Stimulated activated CD4-positive, alpha-beta T cell treated with anti-CD3 and anti-CD28 coated beads, TNF-alpha, amount 100 ng/mL, for 24 hours (primary cell): Measurements from ENCODE around the gene RNF5.

ENCODE experiments used
- DNase-seq, 3 experiments: peaks; one replicate each; pipeline ENCODE4 v3.0.0-alpha.2; 2020; ENCODE audit warnings: low read depth in 3 of 3

Gene RNF5

DNA sequence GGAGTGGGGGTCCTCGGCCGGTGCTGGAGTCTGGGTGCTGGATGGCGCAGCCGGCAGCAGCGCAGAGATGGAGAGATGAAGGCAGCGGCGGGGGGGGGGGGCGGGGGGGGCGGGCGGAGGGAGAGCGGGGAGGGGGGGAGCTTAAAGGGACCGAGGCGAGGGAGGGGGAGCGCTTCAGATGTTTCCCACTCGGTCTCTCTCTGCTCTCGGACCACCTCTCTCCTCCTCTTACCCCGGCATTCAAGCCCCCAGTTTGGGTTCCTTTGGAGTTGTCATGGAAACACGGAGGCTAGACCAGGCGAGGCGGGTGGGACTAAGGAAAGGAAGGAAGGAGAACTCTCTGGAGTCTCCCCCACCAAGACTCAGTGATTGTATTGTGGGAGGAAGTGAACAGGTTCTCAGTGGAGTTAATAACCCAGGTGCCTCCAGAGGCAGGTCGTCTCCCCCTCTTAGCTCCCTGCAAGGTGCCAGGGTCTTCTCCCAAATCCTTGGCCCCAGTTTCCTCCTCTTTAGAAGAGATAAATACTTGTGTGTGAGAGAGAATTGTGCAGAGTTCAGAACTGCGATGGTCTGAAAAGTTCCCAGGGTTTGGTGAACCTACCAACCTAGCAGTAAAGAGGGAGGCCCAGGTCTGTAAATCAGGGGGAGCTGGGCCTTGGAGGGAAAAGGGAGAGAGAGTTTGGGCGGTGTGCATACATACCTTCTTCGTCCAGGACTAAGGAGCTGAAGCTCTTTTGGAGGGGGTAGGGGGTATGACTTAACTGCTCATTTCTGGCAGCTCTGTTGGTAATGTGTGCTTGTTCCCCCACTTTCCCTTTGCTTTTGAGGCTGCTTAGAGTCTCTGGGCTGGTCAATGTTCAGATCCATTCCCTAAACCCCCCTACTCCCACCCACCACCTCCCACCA is 26.1 kb upstream of the RNF5 start, which contains the start of gene PRRT1:
Gene PRRT1, minus strand, starts transcription at position 77 of the 906 bp plus-strand sequence. CDS start 112 bp downstream, outside the sequence.
- no peak for DNase-seq

DNA sequence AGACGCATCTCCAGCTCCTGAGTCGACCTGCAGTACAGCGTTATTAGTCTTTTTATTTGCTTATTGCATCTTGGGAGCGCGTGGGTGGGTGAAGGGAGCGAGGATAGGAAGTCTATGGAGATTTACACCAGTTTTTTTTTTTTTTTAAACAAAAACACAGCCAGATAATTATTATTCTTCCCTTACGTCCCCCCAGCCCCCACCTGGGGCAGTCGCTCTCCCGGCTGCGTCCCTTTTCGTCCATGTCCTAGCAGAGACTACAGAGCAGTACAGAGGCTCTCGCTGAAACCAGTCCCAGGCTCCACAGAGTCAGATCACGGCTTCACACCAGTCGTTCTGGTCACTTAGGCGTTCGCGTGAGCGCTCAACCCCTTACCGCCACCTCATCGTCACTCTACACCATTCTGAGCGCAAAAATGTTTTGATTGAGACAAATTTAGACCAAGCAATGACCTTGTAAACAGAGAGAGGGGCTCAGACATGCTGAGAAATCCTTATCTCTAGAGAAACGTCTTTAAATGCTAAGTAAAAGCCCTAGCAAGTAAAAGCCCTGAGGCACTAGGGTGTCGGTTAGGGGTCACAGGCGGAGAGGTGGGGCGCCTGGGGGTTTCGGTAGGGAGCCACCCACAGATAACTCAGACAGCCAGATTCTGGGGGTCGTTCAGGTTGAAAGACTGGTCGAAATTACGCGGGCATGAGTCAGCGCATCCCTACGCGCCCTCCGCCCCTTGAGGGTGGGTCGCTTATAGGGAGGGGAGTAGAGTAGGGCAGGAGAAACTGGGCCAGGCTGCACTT is 25.2 kb upstream of the RNF5 start:
- no peak for DNase-seq

DNA sequence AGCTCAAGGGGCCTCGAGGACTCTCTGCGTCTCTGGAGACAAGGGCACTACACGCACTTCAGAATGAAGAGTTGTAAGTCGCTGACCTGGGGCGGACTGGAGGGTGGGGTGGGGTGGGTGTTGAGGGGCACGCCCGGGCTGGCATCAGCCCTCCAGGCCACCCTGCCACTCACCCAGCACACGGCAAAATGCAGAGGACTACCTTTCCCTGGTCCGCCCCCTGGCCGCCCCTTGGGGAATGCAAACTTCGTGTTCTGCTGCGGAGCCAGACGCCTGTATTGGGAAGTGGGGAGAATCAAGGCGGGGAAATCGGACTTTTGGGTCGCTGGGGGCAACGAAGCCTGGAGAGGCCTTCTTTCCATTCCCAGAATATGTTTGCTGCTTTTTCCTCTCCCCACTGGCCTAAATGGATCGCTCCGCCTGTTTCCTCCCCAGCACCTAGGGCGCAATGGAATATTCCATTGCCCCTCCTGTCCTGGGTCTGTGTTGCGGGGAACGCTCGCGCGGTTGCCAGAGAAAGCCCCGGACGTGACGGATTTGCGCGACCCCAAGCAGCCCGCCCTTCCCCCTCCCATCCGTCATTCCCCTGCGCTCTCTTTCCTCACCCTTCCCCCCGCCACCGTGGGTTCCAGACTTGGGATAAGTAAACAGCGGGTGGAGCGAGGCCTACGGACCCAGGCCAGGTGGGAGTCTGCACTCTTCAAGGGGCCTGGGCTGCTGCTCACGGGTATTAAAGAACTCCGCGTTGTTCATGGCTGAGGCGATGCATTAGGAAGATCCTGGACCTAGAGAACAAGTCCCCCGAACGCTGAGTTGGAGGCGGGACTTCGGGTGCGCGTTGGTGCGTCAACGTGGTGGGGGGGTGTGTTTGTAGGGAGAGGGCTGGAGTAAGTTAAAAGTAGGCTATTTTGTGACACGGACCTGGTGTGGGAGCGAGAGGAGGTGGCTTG is 24.4 kb upstream of the RNF5 start, which contains the start of gene PPT2:
Gene PPT2, plus strand, starts transcription at position 578 of the 950 bp plus-strand sequence. CDS start 454 bp downstream, outside the sequence.
- DNase-seq: peak; percentile 43 to 81 (median 60)

DNA sequence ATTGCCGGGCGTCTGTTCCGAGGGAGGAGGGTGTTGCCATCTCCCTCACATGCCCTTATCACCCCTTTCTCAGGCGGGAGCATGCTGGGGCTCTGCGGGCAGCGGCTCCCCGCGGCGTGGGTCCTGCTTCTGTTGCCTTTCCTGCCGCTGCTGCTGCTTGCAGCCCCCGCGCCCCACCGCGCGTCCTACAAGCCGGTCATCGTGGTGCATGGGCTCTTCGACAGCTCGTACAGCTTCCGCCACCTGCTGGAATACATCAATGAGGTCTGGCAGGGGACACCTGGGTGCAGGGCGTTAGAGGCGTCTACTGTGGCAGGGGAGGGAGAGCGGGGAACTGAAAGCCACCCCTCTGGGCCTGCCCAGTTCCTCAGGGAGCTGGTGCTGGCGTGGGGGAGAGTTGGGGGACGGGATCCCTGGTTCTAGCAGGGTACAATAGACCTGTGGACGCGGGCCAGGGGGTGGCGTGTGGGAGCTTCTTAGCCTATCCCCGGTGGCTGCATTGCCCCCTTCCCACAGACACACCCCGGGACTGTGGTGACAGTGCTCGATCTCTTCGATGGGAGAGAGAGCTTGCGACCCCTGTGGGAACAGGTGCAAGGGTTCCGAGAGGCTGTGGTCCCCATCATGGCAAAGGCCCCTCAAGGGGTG is 23.6 kb upstream of the RNF5 start:
- peak in 2 of 3 experiments; percentile 28 to 60 for DNase-seq

DNA sequence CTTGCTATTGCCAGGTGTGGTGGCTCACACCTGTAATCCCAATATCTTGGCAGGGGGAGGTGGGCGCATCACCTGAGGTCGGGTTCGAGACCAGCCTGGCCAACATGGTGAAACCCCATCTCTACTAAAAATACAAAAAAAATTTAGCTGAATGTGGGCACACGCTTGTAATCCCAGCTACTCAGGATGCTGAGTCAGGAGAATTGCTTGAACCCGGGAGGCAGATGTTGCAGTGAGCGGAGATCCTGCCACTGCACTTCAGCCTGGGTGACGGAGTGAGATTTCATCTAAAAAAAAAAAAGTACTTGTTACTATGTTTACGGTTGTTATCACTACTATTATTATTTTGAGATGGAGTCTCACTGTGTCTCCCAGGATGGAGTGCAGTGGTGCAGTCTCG is 21.3 kb upstream of the RNF5 start:
- no peak for DNase-seq

DNA sequence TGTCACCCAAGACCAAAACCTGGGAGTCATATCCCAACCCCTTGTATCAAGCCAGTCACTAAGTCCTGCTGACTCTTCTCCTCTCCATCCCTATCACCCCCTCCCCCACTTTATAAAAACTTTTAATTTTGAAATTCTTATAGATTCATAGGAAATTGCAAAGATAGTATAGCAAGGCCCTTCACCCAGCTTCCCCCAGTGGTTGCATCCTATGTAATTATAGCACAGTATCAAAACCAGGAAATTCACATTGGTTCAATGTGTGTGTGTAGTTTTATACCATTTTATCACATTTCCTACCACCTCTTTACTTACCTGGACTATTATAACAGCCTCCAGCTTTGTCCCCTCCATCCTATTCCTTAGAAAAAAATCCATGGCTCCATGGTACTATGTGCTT is 20.2 kb upstream of the RNF5 start:
- DNase-seq: no peak

DNA sequence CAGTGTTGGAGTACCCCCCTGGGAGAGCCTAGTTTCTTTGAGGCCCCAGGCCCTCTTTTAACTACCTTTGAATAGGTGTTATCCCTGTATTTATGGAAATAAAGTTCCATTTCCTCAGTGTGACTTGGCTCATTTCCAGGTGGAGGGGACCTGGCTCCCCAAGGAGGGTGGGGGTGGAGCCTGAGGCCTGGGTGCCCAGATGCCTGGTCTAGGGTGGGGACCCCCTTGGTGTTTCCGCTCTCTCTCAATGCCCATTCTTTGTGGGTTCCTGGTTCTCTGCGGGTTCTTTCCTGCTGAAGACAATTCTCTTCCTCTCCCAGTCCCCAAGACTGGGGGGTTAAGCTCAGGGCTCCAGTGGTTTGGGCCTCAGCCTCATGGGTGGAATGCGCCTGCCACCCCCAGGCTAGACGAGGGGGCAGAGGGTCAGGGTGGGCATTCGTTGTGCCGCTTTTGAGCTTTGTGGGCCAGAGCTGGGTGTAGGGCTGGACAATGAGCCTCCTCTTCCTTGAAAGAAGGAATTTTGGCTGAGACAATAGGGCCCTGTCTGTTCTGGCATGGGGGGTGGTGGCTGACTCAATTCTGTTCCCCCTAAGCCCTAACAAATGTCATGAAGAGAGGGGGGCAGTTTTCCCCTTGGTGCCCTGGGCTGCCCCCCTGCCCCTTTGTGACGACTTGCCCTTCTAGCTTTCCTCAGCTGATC is 14.5 kb upstream of the RNF5 start:
- DNase-seq: no peak

DNA sequence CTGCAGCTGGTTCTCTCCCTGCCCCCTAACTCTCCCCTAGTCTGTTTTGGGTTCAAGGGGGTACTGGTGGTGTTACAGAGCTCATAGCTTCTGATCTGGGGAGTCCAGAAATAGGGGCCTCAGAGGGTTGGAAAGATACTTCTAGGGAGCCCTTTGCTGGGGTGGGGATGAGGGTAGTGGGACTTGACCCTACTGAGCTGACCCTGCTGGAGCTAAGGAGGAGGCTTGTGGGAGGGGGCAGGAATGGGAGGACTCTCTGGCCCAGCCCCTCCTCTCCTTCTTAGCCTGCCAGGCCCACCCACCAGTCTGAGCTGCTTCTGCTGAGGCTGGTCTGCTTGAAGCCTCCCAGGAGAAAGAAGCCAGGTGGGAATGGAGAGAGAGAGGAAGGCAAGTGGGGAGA is 13.9 kb upstream of the RNF5 start, which contains the start of gene EGFL8:
Gene EGFL8, plus strand, starts transcription at position 301 of the 400 bp plus-strand sequence. CDS start 1,571 bp downstream, outside the sequence.
- no peak for DNase-seq

DNA sequence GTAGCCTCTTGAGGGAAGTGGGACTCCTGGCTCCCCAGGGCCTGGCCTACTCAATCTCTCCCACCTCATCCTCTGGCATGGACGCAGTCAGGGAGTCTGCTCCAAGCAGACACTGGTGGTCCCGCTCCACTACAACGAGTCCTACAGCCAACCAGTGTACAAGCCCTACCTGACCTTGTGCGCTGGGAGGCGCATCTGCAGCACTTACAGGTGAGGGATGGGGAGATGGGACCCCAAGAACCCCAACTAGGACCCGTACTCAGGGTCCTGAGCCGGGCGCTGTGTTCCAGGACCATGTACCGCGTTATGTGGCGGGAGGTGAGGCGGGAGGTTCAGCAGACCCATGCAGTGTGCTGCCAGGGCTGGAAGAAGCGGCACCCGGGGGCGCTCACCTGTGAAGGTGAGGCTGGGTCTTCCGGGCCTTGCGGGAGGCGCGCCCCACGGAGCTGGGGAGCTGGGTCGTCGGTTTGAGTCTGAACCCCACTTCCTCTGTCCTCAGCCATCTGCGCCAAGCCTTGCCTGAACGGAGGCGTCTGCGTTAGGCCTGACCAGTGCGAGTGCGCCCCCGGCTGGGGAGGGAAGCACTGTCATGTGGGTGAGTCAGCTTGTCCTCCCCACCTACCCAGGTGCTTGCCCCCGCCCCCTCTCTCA is 11.7 kb upstream of the RNF5 start:
- no peak for DNase-seq

DNA sequence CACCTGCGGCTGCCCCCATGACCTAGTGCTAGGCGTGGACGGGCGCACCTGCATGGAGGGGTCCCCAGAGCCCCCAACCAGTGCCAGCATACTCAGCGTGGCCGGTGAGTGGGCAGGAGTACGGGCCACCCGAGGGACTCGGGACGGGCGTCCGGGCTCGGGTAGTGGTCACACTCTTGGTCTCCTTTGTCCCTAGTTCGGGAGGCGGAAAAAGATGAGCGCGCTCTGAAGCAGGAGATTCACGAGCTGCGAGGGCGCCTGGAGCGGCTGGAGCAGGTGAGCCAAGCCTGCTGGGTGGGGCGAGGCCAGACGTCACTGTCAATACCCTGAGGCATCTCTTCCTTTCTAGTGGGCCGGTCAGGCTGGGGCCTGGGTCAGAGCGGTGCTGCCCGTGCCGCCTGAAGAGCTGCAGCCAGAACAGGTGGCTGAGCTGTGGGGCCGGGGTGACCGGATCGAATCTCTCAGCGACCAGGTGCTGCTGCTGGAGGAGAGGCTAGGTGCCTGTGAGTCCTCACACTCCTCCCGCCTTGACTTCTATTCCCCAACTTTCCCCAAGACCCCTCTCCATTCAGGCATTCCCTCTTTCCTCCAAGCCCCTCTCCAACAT is 10.9 kb upstream of the RNF5 start:
- DNase-seq: no peak

DNA sequence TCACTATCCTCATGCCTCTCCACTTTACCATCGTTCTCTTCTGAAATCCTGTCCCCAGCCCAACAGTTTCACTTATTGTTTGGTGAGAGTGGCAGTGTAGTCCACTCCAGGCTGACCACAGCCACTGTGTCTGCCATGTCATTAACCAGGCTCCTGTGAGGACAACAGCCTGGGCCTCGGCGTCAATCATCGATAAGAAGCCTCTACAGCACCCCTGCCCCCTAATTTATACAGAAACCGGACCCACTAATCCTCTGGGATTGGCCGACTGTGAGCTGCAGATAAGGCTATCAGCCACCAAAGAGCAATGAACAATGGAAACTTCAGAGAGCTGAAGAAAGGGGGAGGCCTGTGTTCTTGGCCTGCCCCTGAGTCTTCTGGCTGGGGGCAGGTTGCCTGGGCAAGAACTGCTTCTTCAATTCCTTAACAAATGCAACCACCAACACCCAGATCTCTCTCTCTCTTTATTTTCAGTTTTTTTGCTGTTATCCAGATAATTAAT is 10.4 kb upstream of the RNF5 start:
- no peak for DNase-seq

DNA sequence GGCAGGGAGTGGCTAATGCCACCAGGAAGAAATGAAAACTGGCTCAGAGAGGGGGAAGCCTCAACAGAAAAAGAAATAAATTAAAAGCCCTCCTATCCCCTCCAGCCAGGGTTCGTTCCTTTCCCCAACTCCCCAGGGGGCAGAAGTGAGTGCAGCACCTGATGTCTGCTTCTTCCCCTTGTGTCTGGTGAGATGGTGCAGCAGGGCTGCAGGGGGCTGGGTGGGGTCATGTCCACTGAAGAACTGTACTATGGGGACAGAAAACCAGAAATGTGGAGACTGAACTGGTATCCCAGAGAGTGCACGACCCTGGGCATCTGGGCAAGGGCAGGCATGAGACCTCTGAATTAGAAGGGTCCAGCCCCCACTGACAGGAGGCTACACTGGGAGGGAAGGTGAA is 9.9 kb upstream of the RNF5 start:
- DNase-seq: no peak

DNA sequence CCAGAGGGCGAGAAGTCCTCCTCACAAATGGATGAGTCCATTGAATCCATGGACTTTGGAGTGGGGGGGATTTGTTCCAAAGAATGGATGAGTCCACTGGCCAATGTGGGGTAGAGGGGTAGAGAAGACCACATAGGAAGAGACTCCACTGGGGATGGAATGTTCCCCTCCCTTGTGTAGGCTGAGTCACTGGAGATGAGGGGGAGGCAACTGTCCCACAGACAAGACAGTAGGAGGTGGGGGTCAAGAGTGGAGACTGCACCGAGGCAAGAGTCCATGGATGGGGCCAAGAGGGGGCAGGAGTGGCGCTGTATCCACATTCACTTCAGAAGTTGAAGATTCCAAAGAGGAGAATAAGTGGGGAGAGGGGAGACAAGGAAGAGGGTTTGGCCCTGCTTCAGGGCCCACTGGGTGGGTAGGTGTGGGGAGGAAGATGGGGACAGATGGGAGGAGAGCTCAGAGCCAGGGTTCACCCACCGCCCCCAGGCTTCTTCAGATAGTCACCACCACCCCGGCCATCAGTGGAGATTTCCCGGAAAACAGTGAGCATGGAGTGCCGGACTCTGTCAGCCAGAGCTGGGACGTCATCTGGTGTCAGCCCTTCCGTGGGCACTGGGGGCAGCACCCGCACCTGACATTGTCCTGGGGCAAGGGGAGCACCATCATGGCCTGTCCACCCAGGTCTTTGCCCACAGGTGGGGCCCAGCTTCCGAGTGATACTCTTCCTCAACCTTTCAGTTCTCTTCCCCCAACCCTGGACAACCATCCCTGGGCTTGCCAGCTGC is 9.2 kb upstream of the RNF5 start:
- DNase-seq: no peak

DNA sequence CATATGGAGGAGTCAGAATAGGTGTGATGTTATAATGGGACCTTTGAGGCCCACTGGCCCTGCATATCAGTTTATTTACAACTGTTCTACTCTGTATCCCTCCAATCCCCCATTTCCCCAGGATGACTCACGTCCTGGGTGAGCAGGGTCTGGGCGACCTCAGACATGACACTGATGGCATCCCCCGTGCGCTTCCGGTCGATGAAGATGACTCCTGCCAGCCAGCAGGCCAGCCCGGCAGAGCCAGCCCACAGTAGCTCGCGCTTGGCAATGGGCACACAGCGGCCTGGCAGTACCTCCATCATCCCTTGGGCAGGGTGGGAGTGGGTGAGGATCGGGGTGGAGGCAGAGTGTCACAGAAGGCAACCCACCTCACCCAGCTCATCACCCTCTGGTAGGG is 7.9 kb upstream of the RNF5 start:
- DNase-seq: no peak

DNA sequence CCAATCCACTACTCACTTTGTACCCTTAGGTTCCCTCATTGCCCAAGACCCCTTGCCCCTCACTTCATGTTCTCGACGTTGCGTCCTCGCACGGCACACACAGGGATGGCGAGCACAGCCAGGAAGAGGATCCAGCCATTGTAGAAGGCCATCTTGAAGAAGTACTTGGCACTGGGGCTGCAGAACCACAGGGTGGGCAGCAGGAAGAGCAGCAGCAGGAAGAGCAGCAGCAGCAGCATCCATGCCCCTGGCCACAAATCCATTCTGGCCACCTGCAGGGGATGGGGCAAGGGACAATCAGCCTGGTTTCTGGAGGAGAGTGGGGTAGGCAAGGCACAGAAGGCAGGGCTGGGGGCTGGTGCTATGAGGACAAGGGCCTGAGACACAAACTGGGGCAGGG is 7.0 kb upstream of the RNF5 start:
- no peak for DNase-seq

DNA sequence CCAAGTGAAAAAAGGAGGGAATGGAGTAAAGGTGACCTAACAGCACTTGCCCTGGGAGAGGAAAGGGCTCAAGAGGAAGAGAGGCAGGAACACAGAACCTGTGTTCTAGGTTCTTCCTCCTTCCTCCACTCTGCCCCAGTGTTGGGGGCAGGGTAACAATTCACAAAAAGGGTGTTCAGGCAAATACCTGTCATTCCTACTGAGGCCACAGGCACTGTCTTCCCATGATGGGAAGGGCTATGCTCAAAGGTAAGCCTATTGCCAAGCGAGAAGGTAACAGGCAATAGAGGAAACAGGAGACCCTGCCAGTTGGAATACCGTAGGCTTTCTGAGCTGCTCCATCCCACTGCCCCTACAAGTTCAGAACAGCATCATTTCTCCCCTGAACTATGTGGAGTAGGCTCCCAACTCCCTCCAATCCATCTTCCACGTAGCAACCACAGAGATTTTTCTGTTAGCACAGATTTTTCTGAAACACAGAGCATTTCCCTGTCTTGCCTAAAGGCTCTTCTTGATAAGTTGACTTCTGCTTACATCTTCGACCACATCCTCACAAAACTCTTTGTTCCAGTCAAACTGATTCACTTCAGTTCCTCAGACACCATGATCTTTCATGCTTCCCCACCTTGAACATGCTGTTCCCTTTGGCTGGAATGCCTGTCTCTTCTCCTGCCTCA is 5.0 kb upstream of the RNF5 start:
- DNase-seq: no peak

DNA sequence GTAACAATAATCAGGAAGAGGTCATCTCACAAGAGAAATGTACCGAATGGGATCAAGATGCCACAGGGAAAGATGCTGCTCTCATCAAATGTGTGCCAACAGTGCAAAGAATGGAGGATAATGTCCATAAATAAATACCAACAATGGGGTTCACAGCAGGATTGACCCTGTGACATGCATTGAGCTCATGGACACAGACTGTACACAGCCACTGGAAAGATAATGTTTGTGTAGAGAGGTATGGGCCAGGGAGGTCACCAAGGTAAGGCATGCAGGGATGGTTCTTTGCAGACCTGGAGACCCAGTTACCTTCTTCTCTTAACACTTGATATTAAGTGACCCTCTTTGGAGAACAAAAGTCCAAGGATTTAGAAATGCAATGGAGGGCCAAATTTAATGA is 3.8 kb upstream of the RNF5 start:
- DNase-seq: no peak

DNA sequence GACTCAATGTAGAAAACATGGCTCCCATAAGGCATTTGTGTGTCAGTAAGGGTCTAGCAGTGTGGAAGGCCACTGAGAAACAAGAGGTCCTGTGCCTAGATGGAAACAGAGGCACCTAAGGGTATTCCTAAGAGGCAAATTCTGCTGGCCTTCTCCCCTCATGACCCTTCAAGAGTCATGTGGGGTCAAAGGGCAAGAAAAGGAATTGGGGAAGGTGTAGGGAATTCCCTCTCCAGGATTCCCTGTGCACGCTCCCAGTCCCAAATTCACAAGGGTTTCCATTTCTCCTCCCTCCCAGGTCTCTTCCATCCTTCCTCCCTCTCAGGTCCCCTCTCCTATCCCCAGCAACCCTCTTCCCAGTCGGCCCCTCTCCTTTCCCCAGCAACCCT is 2.9 kb upstream of the RNF5 start:
- no peak for DNase-seq
